ENCODE results near the gene TRIM65.

TRIM65 gene

GRCh38 chr17:75915268-75915667 is 18.5 kb upstream of the TRIM65 start:
- no peak for DNase-seq

- DNase-seq: no peak
Measured at GRCh38 chr17:75914643-75915267, 18.0 kb upstream of the TRIM65 start.

GRCh38 chr17:75913537-75914210 is 16.9 kb upstream of the TRIM65 start:
- DNase-seq: no peak

- DNase-seq: peak; percentile 11
Measured at GRCh38 chr17:75910699-75911098, 13.9 kb upstream of the TRIM65 start.

- peak; percentile 87 for DNase-seq
Measured at GRCh38 chr17:75909812-75910274, 13.1 kb upstream of the TRIM65 start.

GRCh38 chr17:75909051-75909811 is 12.5 kb upstream of the TRIM65 start:
- DNase-seq: peak; percentile 87

- peak; percentile 8 for DNase-seq
Measured at GRCh38 chr17:75908201-75908600, 11.4 kb upstream of the TRIM65 start.

- no peak for DNase-seq
Measured at GRCh38 chr17:75906143-75906884, 9.6 kb upstream of the TRIM65 start.

GRCh38 chr17:75904749-75905521 is 8.2 kb upstream of the TRIM65 start, which contains the start of gene MRPL38:
TSS of gene MRPL38 (minus strand) at chr17:75904884. CDS start at chr17:75904875, 9 bp downstream.
- DNase-seq: peak; percentile 92

GRCh38 chr17:75902406-75902805 is 5.7 kb upstream of the TRIM65 start:
- no peak for DNase-seq

- no peak for DNase-seq
Measured at GRCh38 chr17:75901727-75902126, 5.0 kb upstream of the TRIM65 start.

- no peak for DNase-seq
Measured at GRCh38 chr17:75900691-75901533, 4.2 kb upstream of the TRIM65 start.

GRCh38 chr17:75899767-75900468 is 3.2 kb upstream of the TRIM65 start:
- no peak for DNase-seq

- no peak for DNase-seq
Measured at GRCh38 chr17:75899353-75899752, 2.6 kb upstream of the TRIM65 start.

- no peak for DNase-seq
Measured at GRCh38 chr17:75898791-75899190, 2.0 kb upstream of the TRIM65 start.

GRCh38 chr17:75898065-75898464 is 1.3 kb upstream of the TRIM65 start:
- DNase-seq: no peak

GRCh38 chr17:75897160-75898019 is 639 bp upstream of the TRIM65 start:
- no peak for DNase-seq

GRCh38 chr17:75895370-75896155 is 1.2 kb downstream of the TRIM65 start:
- no peak for DNase-seq
